Measurements from ENCODE around the gene MCUR1.

DNA sequence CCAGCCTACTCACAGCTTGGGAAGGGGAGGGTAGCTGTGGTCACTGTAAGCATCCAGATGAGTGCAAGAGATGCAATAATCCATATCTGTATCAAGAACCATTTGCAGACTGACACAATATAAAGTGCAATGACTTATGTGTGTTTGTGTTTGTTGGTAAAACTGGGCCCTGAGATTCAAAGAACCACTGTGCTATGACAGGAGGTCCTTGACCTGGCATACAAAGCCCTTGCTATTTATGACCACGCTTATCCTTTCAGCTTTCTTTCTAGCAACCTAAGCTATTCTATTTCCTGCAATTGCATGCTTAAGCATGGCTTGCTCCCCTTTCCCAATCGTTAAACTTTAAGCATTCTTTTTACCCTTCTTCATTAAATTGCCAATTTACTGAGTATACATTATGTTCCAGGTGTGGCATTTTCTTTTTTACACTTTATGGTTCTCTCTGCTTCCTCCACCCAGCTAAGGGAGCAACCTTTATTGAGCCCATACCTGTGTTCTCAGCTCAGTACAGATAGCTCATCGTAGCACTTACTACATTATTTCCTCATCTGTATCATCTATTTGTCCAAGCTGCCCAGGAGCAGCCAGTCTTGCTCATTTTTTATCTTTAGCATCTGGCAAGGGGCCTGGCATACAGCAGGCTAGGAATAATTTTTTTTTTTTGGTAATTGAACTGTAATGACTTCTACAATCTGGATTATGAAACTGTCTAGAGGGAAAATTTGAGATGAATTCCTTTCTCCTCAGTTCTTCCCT, 3.5 kb downstream of the MCUR1 start:
- TF ChIP-seq, protein P1, sequence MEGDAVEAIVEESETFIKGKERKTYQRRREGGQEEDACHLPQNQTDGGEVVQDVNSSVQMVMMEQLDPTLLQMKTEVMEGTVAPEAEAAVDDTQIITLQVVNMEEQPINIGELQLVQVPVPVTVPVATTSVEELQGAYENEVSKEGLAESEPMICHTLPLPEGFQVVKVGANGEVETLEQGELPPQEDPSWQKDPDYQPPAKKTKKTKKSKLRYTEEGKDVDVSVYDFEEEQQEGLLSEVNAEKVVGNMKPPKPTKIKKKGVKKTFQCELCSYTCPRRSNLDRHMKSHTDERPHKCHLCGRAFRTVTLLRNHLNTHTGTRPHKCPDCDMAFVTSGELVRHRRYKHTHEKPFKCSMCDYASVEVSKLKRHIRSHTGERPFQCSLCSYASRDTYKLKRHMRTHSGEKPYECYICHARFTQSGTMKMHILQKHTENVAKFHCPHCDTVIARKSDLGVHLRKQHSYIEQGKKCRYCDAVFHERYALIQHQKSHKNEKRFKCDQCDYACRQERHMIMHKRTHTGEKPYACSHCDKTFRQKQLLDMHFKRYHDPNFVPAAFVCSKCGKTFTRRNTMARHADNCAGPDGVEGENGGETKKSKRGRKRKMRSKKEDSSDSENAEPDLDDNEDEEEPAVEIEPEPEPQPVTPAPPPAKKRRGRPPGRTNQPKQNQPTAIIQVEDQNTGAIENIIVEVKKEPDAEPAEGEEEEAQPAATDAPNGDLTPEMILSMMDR (conservative IDR thresholded peaks at IDR 0.05; ENCODE audit: low read depth, low read length): no peak
- no peak for TF ChIP-seq EZH2 (IDR thresholded peaks at IDR 0.05; ENCODE audit: low read length, unreplicated experiment)

Data from PC-3 (cell line).